Fibroblast of lung (primary cell): Measurements from ENCODE around the gene URI1. TPM values are rescaled to one million over a fixed set of nuclear protein-coding genes. Genes with fewer than 3 reads are reported as not detected.
A peak's percentile ranks its signal among the peaks of the same experiment; 100 is the strongest.

Source experiments
- DNase-seq, 2 donors: peaks; one replicate each; pipeline versions ENCODE4 v3.0.0 to v3.0.0-alpha.2; 2010; ENCODE audit warnings: low read depth in 2 of 2
- H2AFZ ChIP-seq: 2 replicates; pipeline ENCODE4 v1.5.1; 2012; ENCODE audit warnings: low read length, control low read depth, inconsistent platforms
- H3K27ac ChIP-seq: 2 replicates; pipeline ENCODE4 v1.5.1; 2011; ENCODE audit warnings: low read length, control low read depth; ENCODE audit not compliant: insufficient read depth
- H3K27me3 ChIP-seq: 2 replicates; pipeline ENCODE4 v1.5.1; 2011; ENCODE audit warnings: mild to moderate bottlenecking, low read length; ENCODE audit not compliant: control insufficient read depth, insufficient read depth
- H3K36me3 ChIP-seq: 2 replicates; pipeline ENCODE4 v1.5.1; 2011; ENCODE audit warnings: low read length; ENCODE audit not compliant: control insufficient read depth, insufficient read depth
- H3K4me1 ChIP-seq: 2 replicates; pipeline ENCODE4 v1.5.1; 2011; ENCODE audit warnings: low read length; ENCODE audit not compliant: control insufficient read depth, insufficient read depth; ENCODE audit errors: extremely low read depth
- H3K4me2 ChIP-seq: 2 replicates; pipeline ENCODE4 v1.5.1; 2011; ENCODE audit warnings: low read length, control low read depth; ENCODE audit not compliant: insufficient read depth; ENCODE audit errors: extremely low read depth
- H3K4me3 ChIP-seq, 4 experiments: fragments of 200-600 bp in 1 of 4; sonication (generic) in 1 of 4; replicated peaks in 1 of 4; 2 replicates each; pipeline ENCODE4 v1.5.1; 2011 to 2016; ENCODE audit warnings: low read length in 4 of 4, low read depth in 3 of 4, mild to moderate bottlenecking in 3 of 4, control low read depth in 2 of 4, inconsistent platforms in 1 of 4, mixed read lengths in 1 of 4; ENCODE audit not compliant: insufficient read depth in 1 of 4; ENCODE audit errors: control extremely low read depth in 1 of 4
- H3K79me2 ChIP-seq: 2 replicates; pipeline ENCODE4 v1.5.1; 2012; ENCODE audit warnings: mild to moderate bottlenecking, low read length, inconsistent platforms; ENCODE audit not compliant: control insufficient read depth, insufficient read depth
- H3K9ac ChIP-seq: 2 replicates; pipeline ENCODE4 v1.5.1; 2011; ENCODE audit warnings: mild to moderate bottlenecking, low read length, control low read depth; ENCODE audit not compliant: insufficient read depth
- H3K9me3 ChIP-seq: 2 replicates; pipeline ENCODE4 v1.5.1; 2012; ENCODE audit warnings: low read depth, low read length; ENCODE audit not compliant: control insufficient read depth, insufficient read depth
- H4K20me1 ChIP-seq: 2 replicates; pipeline ENCODE4 v1.5.1; 2011; ENCODE audit warnings: low read length; ENCODE audit not compliant: control insufficient read depth, insufficient read depth; ENCODE audit errors: extremely low read depth
- EZH2 ChIP-seq: IDR thresholded peaks from 2 replicates; pipeline ENCODE4 v1.5.1; 2012; ENCODE audit warnings: low read length, control low read depth, mild to moderate bottlenecking; ENCODE audit errors: missing control alignments
- polyA plus RNA-seq, 2 donors: library from polyadenylated mRNA; depleted of rRNA in 1 of 2; stranded (reverse) in 1 of 2; unstranded in 1 of 2; fragments of >200 nt; gene quantifications; 2 replicates each; pipeline ENCODE4 v1.2.1, GENCODE V29; 2011 to 2012; ENCODE audit warnings: missing spikeins in 1 of 2
- total RNA-seq: library from RNA; depleted of rRNA; stranded (reverse); fragments of >200 nt; gene quantifications from 2 replicates; pipeline ENCODE4 v1.2.1, GENCODE V29; 2014
- TF ChIP-seq, protein P1 (sequence below), 2 donors: IDR thresholded peaks in 1 of 2; conservative IDR thresholded peaks in 1 of 2; 1 replicate in 1 of 2; 2 replicates in 1 of 2; pipeline ENCODE4 v1.5.1; 2011 to 2012; ENCODE audit warnings: low read length in 2 of 2, control low read depth in 1 of 2, inconsistent platforms in 1 of 2, low read depth in 1 of 2, mild to moderate bottlenecking in 1 of 2

The URI1 gene
- total and polyA plus RNA-seq, 2 donors (not counting 1 experiment from before 2014, with no cell fraction given) = 62.6 to 77.4 TPM

DNA sequence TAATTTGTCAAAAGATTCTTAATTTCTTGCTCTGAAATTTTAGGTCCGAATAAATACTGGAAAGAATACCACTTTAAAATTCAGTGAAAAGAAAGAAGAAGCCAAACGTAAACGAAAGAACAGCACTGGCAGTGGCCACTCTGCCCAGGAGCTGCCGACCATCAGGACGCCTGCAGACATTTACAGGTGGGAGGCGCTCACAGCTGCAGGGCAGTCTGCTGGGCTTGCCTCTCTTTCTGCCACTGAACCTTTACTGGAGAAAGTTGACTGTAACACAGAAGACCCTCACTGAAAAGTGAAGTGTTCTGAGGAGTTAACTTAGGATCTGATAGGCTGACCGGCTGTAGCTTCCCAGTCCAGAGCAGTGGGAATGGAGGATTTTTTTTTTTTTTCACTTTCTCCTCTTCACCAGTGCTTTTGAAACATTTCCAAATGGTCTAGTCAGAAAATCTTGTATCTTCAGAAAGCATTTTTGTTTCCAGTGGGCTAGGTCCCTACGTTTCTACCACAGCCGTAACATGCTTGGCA is 69.1 kb downstream of the URI1 start:
- peak overlapping the region; percentile 38 for H3K4me2 ChIP-seq
- H2AFZ ChIP-seq = no peak overlapping the region
- DNase-seq = no peak
- peak overlapping the region in 1 of 4 experiments; percentile 34 for H3K4me3 ChIP-seq
- TF ChIP-seq, protein P1, sequence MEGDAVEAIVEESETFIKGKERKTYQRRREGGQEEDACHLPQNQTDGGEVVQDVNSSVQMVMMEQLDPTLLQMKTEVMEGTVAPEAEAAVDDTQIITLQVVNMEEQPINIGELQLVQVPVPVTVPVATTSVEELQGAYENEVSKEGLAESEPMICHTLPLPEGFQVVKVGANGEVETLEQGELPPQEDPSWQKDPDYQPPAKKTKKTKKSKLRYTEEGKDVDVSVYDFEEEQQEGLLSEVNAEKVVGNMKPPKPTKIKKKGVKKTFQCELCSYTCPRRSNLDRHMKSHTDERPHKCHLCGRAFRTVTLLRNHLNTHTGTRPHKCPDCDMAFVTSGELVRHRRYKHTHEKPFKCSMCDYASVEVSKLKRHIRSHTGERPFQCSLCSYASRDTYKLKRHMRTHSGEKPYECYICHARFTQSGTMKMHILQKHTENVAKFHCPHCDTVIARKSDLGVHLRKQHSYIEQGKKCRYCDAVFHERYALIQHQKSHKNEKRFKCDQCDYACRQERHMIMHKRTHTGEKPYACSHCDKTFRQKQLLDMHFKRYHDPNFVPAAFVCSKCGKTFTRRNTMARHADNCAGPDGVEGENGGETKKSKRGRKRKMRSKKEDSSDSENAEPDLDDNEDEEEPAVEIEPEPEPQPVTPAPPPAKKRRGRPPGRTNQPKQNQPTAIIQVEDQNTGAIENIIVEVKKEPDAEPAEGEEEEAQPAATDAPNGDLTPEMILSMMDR (conservative IDR thresholded peaks at IDR 0.05 in 1 of 2, IDR thresholded peaks at IDR 0.05 in 1 of 2; ENCODE audit: low read depth in 1 of 2, low read length in 2 of 2) = no peak
- TF ChIP-seq EZH2 = no peak
- peaks cover 4% of the 10 kb centered on the region for H3K36me3 ChIP-seq
- H3K4me1 ChIP-seq = no peaks in the 10 kb centered on the region
- H4K20me1 ChIP-seq = no peaks in the 10 kb centered on the region
- no peaks in the 10 kb centered on the region for H3K79me2 ChIP-seq
- H3K27ac ChIP-seq = no peak overlapping the region
- no peaks in the 10 kb centered on the region for H3K9me3 ChIP-seq
- no peak overlapping the region for H3K9ac ChIP-seq
- H3K27me3 ChIP-seq = no peaks in the 10 kb centered on the region

DNA sequence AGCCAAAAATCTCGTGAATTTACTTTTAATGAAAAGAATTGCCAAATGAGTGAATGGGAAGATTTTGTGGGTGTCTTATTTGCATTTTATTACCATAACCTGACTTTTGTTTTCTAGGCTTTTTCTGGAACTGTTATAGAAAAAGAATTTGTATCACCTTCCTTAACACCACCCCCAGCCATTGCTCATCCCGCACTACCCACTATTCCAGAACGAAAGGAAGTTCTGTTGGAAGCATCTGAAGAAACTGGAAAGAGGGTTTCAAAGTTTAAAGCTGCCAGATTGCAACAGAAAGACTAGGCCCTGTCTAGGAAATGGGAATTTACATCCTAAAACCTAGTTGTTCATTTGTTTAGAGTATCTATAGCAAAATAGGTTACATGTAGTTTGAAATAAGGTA is 72.7 kb downstream of the URI1 start:
- no peak for DNase-seq
- Histone ChIP-seq H3K4me2 (no peak overlapping the region), H3K9ac (no peak overlapping the region), H3K27ac (no peak overlapping the region), H3K79me2 (no peaks in the 10 kb centered on the region), H3K4me3 (no peak overlapping the region), H4K20me1 (no peaks in the 10 kb centered on the region), H3K36me3 (peaks cover 2% of the 10 kb centered on the region), H2AFZ (no peak overlapping the region), H3K4me1 (no peaks in the 10 kb centered on the region), H3K9me3 (no peaks in the 10 kb centered on the region), H3K27me3 (no peaks in the 10 kb centered on the region)
- TF ChIP-seq, protein P1 (conservative IDR thresholded peaks at IDR 0.05 in 1 of 2, IDR thresholded peaks at IDR 0.05 in 1 of 2; ENCODE audit: low read depth in 1 of 2, low read length in 2 of 2) = no peak
- TF ChIP-seq EZH2 = no peak

DNA sequence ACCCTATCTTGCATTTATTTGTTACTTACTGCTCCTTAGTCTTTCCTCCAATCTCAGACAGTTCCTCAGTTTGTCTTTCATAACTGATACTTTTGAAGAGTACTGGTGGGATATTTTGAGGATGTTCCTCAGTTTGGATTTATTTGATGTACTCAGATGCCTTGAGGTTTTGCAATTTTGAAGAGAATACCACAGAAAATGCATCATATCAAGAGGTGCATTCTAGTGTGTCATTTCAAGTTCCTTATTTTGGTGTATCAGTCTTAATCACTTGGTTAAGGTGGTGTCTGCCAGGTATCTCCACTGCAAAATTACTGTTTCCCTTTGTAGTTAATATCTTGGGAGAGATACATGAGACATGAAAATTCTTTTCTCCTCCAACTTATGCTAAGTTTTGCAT is 75.1 kb downstream of the URI1 start:
- H3K4me2 ChIP-seq = no peak overlapping the region
- peaks cover 1% of the 10 kb centered on the region for H3K36me3 ChIP-seq
- H4K20me1 ChIP-seq = no peaks in the 10 kb centered on the region
- no peaks in the 10 kb centered on the region for H3K4me1 ChIP-seq
- no peak for DNase-seq
- H2AFZ ChIP-seq = no peak overlapping the region
- TF ChIP-seq EZH2 = no peak
- TF ChIP-seq, protein P1 (conservative IDR thresholded peaks at IDR 0.05 in 1 of 2, IDR thresholded peaks at IDR 0.05 in 1 of 2; ENCODE audit: low read depth in 1 of 2, low read length in 2 of 2) = no peak
- H3K9me3 ChIP-seq = no peaks in the 10 kb centered on the region
- H3K27me3 ChIP-seq = no peaks in the 10 kb centered on the region
- no peak overlapping the region for H3K4me3 ChIP-seq
- H3K9ac ChIP-seq = no peak overlapping the region
- no peak overlapping the region for H3K27ac ChIP-seq
- H3K79me2 ChIP-seq = no peaks in the 10 kb centered on the region
